WTC11 (cell line): ENCODE results near the gene ADGRV1.

Experiments used
- TF ChIP-seq, protein P1 (sequence below): fragments of 200-600 bp; IDR thresholded peaks from 2 replicates; pipeline ENCODE4 v1.8.0; 2022; ENCODE audit warnings: antibody characterized with exemption
- TF ChIP-seq, protein P2 (sequence below): sonication (generic); formaldehyde crosslinking; IDR thresholded peaks from 2 replicates; pipeline ENCODE4 v1.8.1; 2022; ENCODE audit warnings: missing genetic modification reagents, borderline replicate concordance

DNA sequence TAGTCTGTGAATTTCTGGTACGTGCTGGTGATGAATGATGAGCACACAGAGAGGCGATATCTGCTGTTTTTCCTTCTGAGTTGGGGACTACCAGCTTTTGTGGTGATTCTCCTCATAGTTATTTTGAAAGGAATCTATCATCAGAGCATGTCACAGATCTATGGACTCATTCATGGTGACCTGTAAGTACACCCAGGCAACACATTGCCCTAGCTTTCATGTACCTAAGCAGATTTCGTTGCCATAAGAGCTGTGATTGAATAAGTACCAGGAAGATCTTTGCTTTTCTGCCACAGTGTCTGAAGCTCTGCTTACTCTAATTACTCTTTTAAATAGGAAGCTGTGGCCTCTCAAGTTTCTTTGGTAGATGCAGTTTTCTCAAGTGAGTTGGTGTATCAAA, 426.7 kb downstream of the ADGRV1 start:
- TF ChIP-seq, protein P1, sequence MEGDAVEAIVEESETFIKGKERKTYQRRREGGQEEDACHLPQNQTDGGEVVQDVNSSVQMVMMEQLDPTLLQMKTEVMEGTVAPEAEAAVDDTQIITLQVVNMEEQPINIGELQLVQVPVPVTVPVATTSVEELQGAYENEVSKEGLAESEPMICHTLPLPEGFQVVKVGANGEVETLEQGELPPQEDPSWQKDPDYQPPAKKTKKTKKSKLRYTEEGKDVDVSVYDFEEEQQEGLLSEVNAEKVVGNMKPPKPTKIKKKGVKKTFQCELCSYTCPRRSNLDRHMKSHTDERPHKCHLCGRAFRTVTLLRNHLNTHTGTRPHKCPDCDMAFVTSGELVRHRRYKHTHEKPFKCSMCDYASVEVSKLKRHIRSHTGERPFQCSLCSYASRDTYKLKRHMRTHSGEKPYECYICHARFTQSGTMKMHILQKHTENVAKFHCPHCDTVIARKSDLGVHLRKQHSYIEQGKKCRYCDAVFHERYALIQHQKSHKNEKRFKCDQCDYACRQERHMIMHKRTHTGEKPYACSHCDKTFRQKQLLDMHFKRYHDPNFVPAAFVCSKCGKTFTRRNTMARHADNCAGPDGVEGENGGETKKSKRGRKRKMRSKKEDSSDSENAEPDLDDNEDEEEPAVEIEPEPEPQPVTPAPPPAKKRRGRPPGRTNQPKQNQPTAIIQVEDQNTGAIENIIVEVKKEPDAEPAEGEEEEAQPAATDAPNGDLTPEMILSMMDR = no peak
- TF ChIP-seq, protein P2, sequence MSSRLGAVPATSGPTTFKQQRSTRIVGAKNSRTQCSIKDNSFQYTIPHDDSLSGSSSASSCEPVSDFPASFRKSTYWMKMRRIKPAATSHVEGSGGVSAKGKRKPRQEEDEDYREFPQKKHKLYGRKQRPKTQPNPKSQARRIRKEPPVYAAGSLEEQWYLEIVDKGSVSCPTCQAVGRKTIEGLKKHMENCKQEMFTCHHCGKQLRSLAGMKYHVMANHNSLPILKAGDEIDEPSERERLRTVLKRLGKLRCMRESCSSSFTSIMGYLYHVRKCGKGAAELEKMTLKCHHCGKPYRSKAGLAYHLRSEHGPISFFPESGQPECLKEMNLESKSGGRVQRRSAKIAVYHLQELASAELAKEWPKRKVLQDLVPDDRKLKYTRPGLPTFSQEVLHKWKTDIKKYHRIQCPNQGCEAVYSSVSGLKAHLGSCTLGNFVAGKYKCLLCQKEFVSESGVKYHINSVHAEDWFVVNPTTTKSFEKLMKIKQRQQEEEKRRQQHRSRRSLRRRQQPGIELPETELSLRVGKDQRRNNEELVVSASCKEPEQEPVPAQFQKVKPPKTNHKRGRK = no peak
